HCT116 (cell line): Measurements from ENCODE around the gene AGAP1. TPM values are rescaled to one million over a fixed set of nuclear protein-coding genes. Genes with fewer than 3 reads are reported as not detected.

ENCODE experiments used
- ATAC-seq: fragments of 200-7000 bp; cut with Tn5 transposase; 2 replicates; pipeline ENCODE4 v1.9.1; 2020; ENCODE audit warnings: mild to moderate bottlenecking, moderate library complexity
- BruUV-seq: library from RNA; stranded (reverse); fragments of 400-500 nt; replicated peaks from 2 replicates; lab custom pipeline; 2021; lab: Mats Ljungman, UMichigan
- CTCF ChIA-PET: fragments of 300-600 bp; sonication (Branson Sonifier 250); formaldehyde crosslinking; loops from one replicate; lab custom pipeline; 2021; ENCODE audit warnings: antibody characterized with exemption; lab: Charles Lee
- POLR2A ChIA-PET: fragments of 300-600, 350-600 bp; sonication (Branson Sonifier 250); formaldehyde crosslinking; loops from one replicate; lab custom pipeline; 2021; ENCODE audit warnings: antibody characterized with exemption; lab: Charles Lee
- RAD21 ChIA-PET, 2 experiments: fragments of 300-600 bp; sonication (Branson Sonifier 250); formaldehyde crosslinking; loops; one replicate each; lab custom pipeline; 2023; ENCODE audit warnings: low total read pairs in 2 of 2; ENCODE audit not compliant: uncharacterized antibody in 2 of 2, unreplicated experiment in 2 of 2, low non-redundant PET in 1 of 2; lab: Charles Lee
- DNase-seq: peaks from one replicate; pipeline ENCODE4 v3.0.0-alpha.2; 2010; ENCODE audit warnings: low read depth, low spot score
- H2AFZ ChIP-seq: fragments of 200-600 bp; shearing (Covaris generic), sonication (generic); 2 replicates; pipeline ENCODE4 v1.6.1; 2017; ENCODE audit warnings: low read depth, mixed run types, mixed read lengths, antibody characterized with exemption, low read length; ENCODE audit not compliant: poor library complexity, severe bottlenecking
- H3K27ac ChIP-seq: 2 replicates; pipeline ENCODE4 v1.5.1; 2012; ENCODE audit warnings: low read depth, low read length
- H3K27me3 ChIP-seq: fragments of 200-600 bp; sonication (generic); 2 replicates; pipeline ENCODE4 v1.6.1; 2016; ENCODE audit warnings: mixed run types, low read length, mixed read lengths; ENCODE audit not compliant: insufficient read depth
- H3K36me3 ChIP-seq, 2 experiments: fragments of 200-500 bp in 1 of 2; fragments of 200-600 bp in 1 of 2; sonication (Bioruptor generic) in 1 of 2; sonication (generic) in 1 of 2; 2 replicates each; pipeline versions ENCODE4 v1.5.1 to v1.6.1; 2014 to 2016; ENCODE audit warnings: low read length in 2 of 2, inconsistent platforms in 1 of 2, mixed read lengths in 1 of 2, mixed run types in 1 of 2; ENCODE audit not compliant: insufficient read depth in 2 of 2, control insufficient read depth in 1 of 2
- H3K4me1 ChIP-seq, 2 experiments: fragments of 200-600 bp in 1 of 2; sonication (generic) in 1 of 2; 2 replicates each; pipeline versions ENCODE4 v1.5.1 to v1.6.1; 2012 to 2017; ENCODE audit warnings: low read length in 2 of 2, inconsistent platforms in 1 of 2, mild to moderate bottlenecking in 1 of 2, mixed read lengths in 1 of 2, mixed run types in 1 of 2, moderate library complexity in 1 of 2; ENCODE audit not compliant: insufficient read depth in 2 of 2, control insufficient read depth in 1 of 2
- H3K4me2 ChIP-seq: fragments of 200-600 bp; sonication (generic); 2 replicates; pipeline ENCODE4 v1.6.1; 2017; ENCODE audit warnings: mixed run types, low read length, mixed read lengths
- H3K4me3 ChIP-seq, 2 experiments: fragments of 200-600 bp in 1 of 2; sonication (generic) in 1 of 2; replicated peaks in 1 of 2; 2 replicates each; pipeline ENCODE4 v1.5.1; 2011 to 2016; ENCODE audit warnings: low read length in 2 of 2, control low read depth in 1 of 2, low read depth in 1 of 2, mild to moderate bottlenecking in 1 of 2, mixed read lengths in 1 of 2, mixed run types in 1 of 2
- H3K79me2 ChIP-seq: fragments of 200-600 bp; sonication (generic); 2 replicates; pipeline ENCODE4 v1.6.1; 2017; ENCODE audit warnings: mild to moderate bottlenecking, mixed run types, low read length, moderate library complexity, mixed read lengths; ENCODE audit not compliant: insufficient read depth
- H3K9ac ChIP-seq: fragments of 200-600 bp; sonication (generic); 2 replicates; pipeline ENCODE4 v1.6.1; 2016; ENCODE audit warnings: low read length, mixed read lengths
- H3K9me2 ChIP-seq: fragments of 200-600 bp; sonication (generic), shearing (Covaris generic); 2 replicates; pipeline ENCODE4 v1.6.1; 2017; ENCODE audit warnings: mixed run types, mild to moderate bottlenecking, moderate library complexity; ENCODE audit not compliant: insufficient read depth
- H3K9me3 ChIP-seq, 2 experiments: fragments of 200-500 bp in 1 of 2; fragments of 200-600 bp in 1 of 2; sonication (Bioruptor generic) in 1 of 2; sonication (generic) in 1 of 2; 2 replicates each; pipeline ENCODE4 v1.6.1; 2014 to 2017; ENCODE audit warnings: low read length in 2 of 2, mixed read lengths in 2 of 2, inconsistent platforms in 1 of 2, low read depth in 1 of 2, mild to moderate bottlenecking in 1 of 2, mixed run types in 1 of 2, moderate library complexity in 1 of 2; ENCODE audit not compliant: control insufficient read depth in 1 of 2, insufficient read depth in 1 of 2
- H4K20me1 ChIP-seq: fragments of 200-600 bp; sonication (generic), shearing (Covaris generic); 2 replicates; pipeline ENCODE4 v1.6.1; 2017; ENCODE audit warnings: mixed run types, mild to moderate bottlenecking, moderate library complexity; ENCODE audit not compliant: insufficient read depth
- EGR1 ChIP-seq: IDR thresholded peaks from 2 replicates; pipeline ENCODE4 v1.6.1; 2012; ENCODE audit warnings: low read depth
- ELF1 ChIP-seq: IDR thresholded peaks from 2 replicates; pipeline ENCODE4 v1.6.1; 2012; ENCODE audit warnings: low read depth, borderline replicate concordance
- EZH2 ChIP-seq: fragments of 200-600 bp; sonication (generic); IDR thresholded peaks from 2 replicates; pipeline ENCODE4 v1.6.1; 2017; ENCODE audit warnings: antibody characterized with exemption, mixed run types
- EZH2phosphoT487 ChIP-seq: fragments of 200-600 bp; IDR thresholded peaks from 2 replicates; pipeline ENCODE4 v1.6.1; 2018; ENCODE audit warnings: antibody characterized with exemption, borderline replicate concordance
- JUND ChIP-seq: IDR thresholded peaks from 2 replicates; pipeline ENCODE4 v1.6.1; 2012
- SIN3A ChIP-seq: IDR thresholded peaks from 2 replicates; pipeline ENCODE4 v1.6.1; 2012; ENCODE audit warnings: low read depth
- SRF ChIP-seq: IDR thresholded peaks from 2 replicates; pipeline ENCODE4 v1.6.1; 2012; ENCODE audit warnings: low read depth
- ZNF274 ChIP-seq: fragments of 200-500 bp; sonication (Bioruptor generic); IDR thresholded peaks from 2 replicates; pipeline ENCODE4 v1.6.1; 2014; ENCODE audit warnings: mild to moderate bottlenecking, low read depth, low read length, inconsistent platforms
- intact Hi-C: fragments of 100-400 bp; cut with micrococcal nuclease; formaldehyde crosslinking; loops from 2 replicates; pipeline ENCODE4 v1.10.0; 2022
- total RNA-seq: library from RNA; stranded (reverse); gene quantifications from one replicate; pipeline ENCODE4 v1.2.1, GENCODE V29; 2021; ENCODE audit not compliant: unreplicated experiment
- TF ChIP-seq, protein P1 (sequence below): IDR thresholded peaks from 2 replicates; pipeline ENCODE4 v1.6.1; 2012
- TF ChIP-seq, protein P2 (sequence below): IDR thresholded peaks from 2 replicates; pipeline ENCODE4 v1.6.1; 2012; ENCODE audit warnings: low read depth
- TF ChIP-seq, protein P3 (sequence below): IDR thresholded peaks from 2 replicates; pipeline ENCODE4 v1.6.1; 2012
- TF ChIP-seq, protein P4 (sequence below), 3 experiments: fragments of 200-600 bp in 1 of 3; sonication (generic) in 1 of 3; IDR thresholded peaks in 2 of 3; conservative IDR thresholded peaks in 1 of 3; 2 replicates each; pipeline ENCODE4 v1.5.1; 2012 to 2017; ENCODE audit warnings: low read depth in 2 of 3, low read length in 2 of 3, antibody characterized with exemption in 1 of 3, borderline replicate concordance in 1 of 3, control low read depth in 1 of 3, mild to moderate bottlenecking in 1 of 3, mixed read lengths in 1 of 3, mixed run types in 1 of 3, moderate library complexity in 1 of 3; ENCODE audit not compliant: insufficient read depth in 1 of 3

AGAP1 gene
- total RNA-seq, 1 experiment from 2014 or later = 43.8 TPM

DNA sequence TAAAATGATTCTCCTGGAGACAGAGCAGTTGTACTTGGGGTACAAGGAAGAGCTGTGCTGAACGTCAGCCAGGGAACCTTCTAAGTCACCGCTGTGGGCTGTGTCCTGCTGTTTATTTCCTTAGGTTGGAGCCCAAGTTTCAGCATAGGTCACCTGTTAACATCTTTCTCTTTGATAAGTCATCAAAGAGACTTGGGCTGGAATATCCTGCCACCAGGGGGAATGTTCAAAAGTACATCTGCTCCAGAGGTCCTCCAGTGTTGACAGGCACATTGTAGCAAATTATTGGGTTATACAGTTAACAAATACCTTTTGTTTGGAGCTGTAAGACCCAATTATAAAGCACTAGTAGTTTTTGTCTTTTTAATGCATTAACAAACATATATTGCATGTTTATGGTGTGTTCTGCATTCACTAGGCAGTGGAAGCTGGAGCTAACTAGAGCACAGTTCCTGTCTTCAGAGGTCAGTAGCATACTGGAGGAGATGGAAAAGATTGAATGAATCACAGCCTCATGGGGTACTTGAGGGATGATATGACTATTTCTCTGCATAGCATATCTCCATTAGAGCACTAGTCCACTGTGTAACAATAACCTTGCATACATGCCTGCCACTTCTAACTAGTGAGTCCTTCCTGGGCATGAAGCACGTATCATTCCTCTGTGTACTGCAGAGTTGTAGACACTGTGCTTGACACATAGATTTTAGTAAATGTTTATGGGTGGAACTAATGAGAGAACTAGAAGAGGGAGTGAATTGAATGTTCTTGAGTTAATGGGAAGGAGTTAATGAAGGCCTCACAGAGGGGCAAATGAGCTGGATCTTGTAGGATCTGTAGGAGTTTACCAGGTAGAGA lies 182.1 kb downstream of the AGAP1 start:
- no TSS peak for BruUV-seq

DNA sequence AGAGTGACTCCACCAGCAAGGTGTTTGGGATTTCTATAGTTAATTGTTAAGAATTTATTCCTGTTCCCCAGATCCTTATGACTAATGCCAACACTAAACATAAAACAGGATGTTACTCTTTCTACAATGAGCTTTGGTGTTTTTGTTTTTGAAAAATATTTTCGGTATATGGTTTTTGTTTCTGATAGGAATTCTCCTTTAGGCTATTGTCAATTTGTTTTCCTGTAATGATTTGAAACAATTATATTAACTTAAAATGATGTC lies 182.6 kb downstream of the AGAP1 start:
- ChIA-PET CTCF (interaction anchor here (1.2 kb wide), 1 partner anchor 70 kb away, joined by 4 read pairs; no protein-coding TSS in a partner anchor), RAD21 (no interaction called here), POLR2A (no interaction called here)
- BruUV-seq = no TSS peak
- Histone ChIP-seq H3K9ac (no peak overlapping the region), H3K27me3 (no peaks in the 10 kb centered on the region), H3K9me3 (no peaks in the 10 kb centered on the region), H3K36me3 (no peaks in the 10 kb centered on the region), H3K4me2 (no peak overlapping the region), H3K4me3 (no peak overlapping the region), H3K27ac (no peak overlapping the region), H3K79me2 (peaks cover 97% of the 10 kb centered on the region), H3K4me1 (peaks cover 0 to 19% of the 10 kb centered on the region in 2 experiments; a peak in 3 of 4 replicates), H4K20me1 (peaks cover 11% of the 10 kb centered on the region; the same call in 1 of the 2 replicates), H3K9me2 (no peaks in the 10 kb centered on the region), H2AFZ (no peak overlapping the region)
- ATAC-seq (no peak), DNase-seq (no peak)
- intact Hi-C loops = loop anchor here (10.0 kb wide), 1 partner anchor 68 kb away; no protein-coding TSS in a partner anchor
- TF ChIP-seq ELF1 (no peak), EZH2phosphoT487 (no peak), EGR1 (no peak), EZH2 (no peak), SRF (no peak), SIN3A (no peak), JUND (no peak)
- TF ChIP-seq, protein P1, sequence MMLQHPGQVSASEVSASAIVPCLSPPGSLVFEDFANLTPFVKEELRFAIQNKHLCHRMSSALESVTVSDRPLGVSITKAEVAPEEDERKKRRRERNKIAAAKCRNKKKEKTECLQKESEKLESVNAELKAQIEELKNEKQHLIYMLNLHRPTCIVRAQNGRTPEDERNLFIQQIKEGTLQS = no peak
- TF ChIP-seq, protein P2, sequence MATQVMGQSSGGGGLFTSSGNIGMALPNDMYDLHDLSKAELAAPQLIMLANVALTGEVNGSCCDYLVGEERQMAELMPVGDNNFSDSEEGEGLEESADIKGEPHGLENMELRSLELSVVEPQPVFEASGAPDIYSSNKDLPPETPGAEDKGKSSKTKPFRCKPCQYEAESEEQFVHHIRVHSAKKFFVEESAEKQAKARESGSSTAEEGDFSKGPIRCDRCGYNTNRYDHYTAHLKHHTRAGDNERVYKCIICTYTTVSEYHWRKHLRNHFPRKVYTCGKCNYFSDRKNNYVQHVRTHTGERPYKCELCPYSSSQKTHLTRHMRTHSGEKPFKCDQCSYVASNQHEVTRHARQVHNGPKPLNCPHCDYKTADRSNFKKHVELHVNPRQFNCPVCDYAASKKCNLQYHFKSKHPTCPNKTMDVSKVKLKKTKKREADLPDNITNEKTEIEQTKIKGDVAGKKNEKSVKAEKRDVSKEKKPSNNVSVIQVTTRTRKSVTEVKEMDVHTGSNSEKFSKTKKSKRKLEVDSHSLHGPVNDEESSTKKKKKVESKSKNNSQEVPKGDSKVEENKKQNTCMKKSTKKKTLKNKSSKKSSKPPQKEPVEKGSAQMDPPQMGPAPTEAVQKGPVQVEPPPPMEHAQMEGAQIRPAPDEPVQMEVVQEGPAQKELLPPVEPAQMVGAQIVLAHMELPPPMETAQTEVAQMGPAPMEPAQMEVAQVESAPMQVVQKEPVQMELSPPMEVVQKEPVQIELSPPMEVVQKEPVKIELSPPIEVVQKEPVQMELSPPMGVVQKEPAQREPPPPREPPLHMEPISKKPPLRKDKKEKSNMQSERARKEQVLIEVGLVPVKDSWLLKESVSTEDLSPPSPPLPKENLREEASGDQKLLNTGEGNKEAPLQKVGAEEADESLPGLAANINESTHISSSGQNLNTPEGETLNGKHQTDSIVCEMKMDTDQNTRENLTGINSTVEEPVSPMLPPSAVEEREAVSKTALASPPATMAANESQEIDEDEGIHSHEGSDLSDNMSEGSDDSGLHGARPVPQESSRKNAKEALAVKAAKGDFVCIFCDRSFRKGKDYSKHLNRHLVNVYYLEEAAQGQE = no peak
- TF ChIP-seq, protein P3, sequence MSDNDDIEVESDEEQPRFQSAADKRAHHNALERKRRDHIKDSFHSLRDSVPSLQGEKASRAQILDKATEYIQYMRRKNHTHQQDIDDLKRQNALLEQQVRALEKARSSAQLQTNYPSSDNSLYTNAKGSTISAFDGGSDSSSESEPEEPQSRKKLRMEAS = no peak

More for the DNA sequence above, 182.1 kb downstream of the AGAP1 start:
- ChIA-PET CTCF (interaction anchor here (1.2 kb wide), 1 partner anchor 70 kb away, joined by 4 read pairs; no protein-coding TSS in a partner anchor), POLR2A (no interaction called here), RAD21 (no interaction called here)
- H3K4me1 ChIP-seq = peaks cover 0 to 24% of the 10 kb centered on the region in 2 experiments; a peak in 3 of 4 replicates
- H3K4me2 ChIP-seq = no peak overlapping the region
- no peaks in the 10 kb centered on the region for H3K9me3 ChIP-seq
- H3K79me2 ChIP-seq = peaks cover 98% of the 10 kb centered on the region
- TF ChIP-seq EZH2 (no peak), ZNF274 (no peak)
- TF ChIP-seq, protein P4, sequence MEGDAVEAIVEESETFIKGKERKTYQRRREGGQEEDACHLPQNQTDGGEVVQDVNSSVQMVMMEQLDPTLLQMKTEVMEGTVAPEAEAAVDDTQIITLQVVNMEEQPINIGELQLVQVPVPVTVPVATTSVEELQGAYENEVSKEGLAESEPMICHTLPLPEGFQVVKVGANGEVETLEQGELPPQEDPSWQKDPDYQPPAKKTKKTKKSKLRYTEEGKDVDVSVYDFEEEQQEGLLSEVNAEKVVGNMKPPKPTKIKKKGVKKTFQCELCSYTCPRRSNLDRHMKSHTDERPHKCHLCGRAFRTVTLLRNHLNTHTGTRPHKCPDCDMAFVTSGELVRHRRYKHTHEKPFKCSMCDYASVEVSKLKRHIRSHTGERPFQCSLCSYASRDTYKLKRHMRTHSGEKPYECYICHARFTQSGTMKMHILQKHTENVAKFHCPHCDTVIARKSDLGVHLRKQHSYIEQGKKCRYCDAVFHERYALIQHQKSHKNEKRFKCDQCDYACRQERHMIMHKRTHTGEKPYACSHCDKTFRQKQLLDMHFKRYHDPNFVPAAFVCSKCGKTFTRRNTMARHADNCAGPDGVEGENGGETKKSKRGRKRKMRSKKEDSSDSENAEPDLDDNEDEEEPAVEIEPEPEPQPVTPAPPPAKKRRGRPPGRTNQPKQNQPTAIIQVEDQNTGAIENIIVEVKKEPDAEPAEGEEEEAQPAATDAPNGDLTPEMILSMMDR (IDR thresholded peaks at IDR 0.05 in 2 of 3, conservative IDR thresholded peaks at IDR 0.05 in 1 of 3; ENCODE audit: borderline replicate concordance in 1 of 3, insufficient read depth in 1 of 3, low read depth in 2 of 3, low read length in 2 of 3) = peak in 1 of 3 experiments; percentile 42; a peak in 2 of 6 replicates
- no peak overlapping the region for H2AFZ ChIP-seq
- ATAC-seq (peak; percentile 63), DNase-seq (no peak)
- no peak overlapping the region for H3K4me3 ChIP-seq
- H3K27me3 ChIP-seq = no peaks in the 10 kb centered on the region
- H3K27ac ChIP-seq = no peak overlapping the region
- intact Hi-C loops = loop anchor here (10.0 kb wide), 1 partner anchor 69 kb away; no protein-coding TSS in a partner anchor
- no peak overlapping the region for H3K9ac ChIP-seq
- H4K20me1 ChIP-seq = peaks cover 11% of the 10 kb centered on the region; the same call in 1 of the 2 replicates
- no peaks in the 10 kb centered on the region for H3K9me2 ChIP-seq
- no peaks in the 10 kb centered on the region for H3K36me3 ChIP-seq
